K562 (cell line): ENCODE results near the gene MCAM. TPM values are rescaled to one million over a fixed set of nuclear protein-coding genes. Genes with fewer than 3 reads are reported as not detected.

ENCODE experiments used
- ATF7 ChIP-seq: fragments of 450-650 bp; IDR thresholded peaks from 2 replicates; pipeline ENCODE4 v1.7.1; 2014; ENCODE audit warnings: mild to moderate bottlenecking, moderate library complexity
- CBX1 ChIP-seq: sonication (generic); IDR thresholded peaks from 2 replicates; pipeline ENCODE4 v1.6.1; 2016; ENCODE audit warnings: antibody characterized with exemption, low read depth, mild to moderate bottlenecking
- COPS2 ChIP-seq: fragments of 450-650 bp; conservative IDR thresholded peaks from 2 replicates; pipeline ENCODE4 v1.6.1; 2016; ENCODE audit warnings: mild to moderate bottlenecking, moderate library complexity
- FOS ChIP-seq: IDR thresholded peaks from 3 replicates; pipeline ENCODE4 v1.6.1; 2011; ENCODE audit not compliant: insufficient read length; ENCODE audit errors: extremely low read depth
- GABPB2 ChIP-seq: fragments of 250-450 bp; sonication (Bioruptor Pico); conservative IDR thresholded peaks from 2 replicates; pipeline ENCODE4 v1.5.1; 2021; ENCODE audit warnings: mild to moderate bottlenecking
- HEY1 ChIP-seq: fragments of 250-450 bp; sonication (Bioruptor Pico); IDR thresholded peaks from 2 replicates; pipeline ENCODE4 v1.5.0; 2020; ENCODE audit warnings: mild to moderate bottlenecking, moderate library complexity, borderline replicate concordance
- JUNB ChIP-seq: fragments of 450-650 bp; formaldehyde crosslinking; conservative IDR thresholded peaks from 2 replicates; pipeline ENCODE4 v1.4.0; 2020; ENCODE audit warnings: mild to moderate bottlenecking
- JUND ChIP-seq, 2 experiments: IDR thresholded peaks; 2 replicates in 1 of 2; 3 replicates in 1 of 2; pipeline ENCODE4 v1.6.1; 2011; ENCODE audit warnings: borderline replicate concordance in 2 of 2, low read depth in 2 of 2, low read length in 2 of 2, improper control_type of control experiment in 1 of 2, missing biosample characterization in 1 of 2, missing genetic modification characterization in 1 of 2, missing genetic modification reagents in 1 of 2
- KAT7 ChIP-seq: sonication (generic); formaldehyde crosslinking; IDR thresholded peaks from 2 replicates; pipeline ENCODE4 v1.8.0; 2022; ENCODE audit warnings: missing genetic modification reagents, mild to moderate bottlenecking, borderline replicate concordance
- KDM4B ChIP-seq, 2 experiments: fragments of 450-650 bp in 1 of 2; sonication (generic) in 1 of 2; IDR thresholded peaks; 2 replicates each; pipeline ENCODE4 v1.6.1; 2016 to 2017; ENCODE audit warnings: borderline replicate concordance in 2 of 2, antibody characterized with exemption in 1 of 2, low read depth in 1 of 2, mild to moderate bottlenecking in 1 of 2
- MBD2 ChIP-seq: sonication (generic); IDR thresholded peaks from 2 replicates; pipeline ENCODE4 v1.6.1; 2016; ENCODE audit warnings: low read depth, borderline replicate concordance
- NR1H2 ChIP-seq: sonication (generic); formaldehyde crosslinking; IDR thresholded peaks from 2 replicates; pipeline ENCODE4 v1.4.0; 2020; ENCODE audit warnings: mild to moderate bottlenecking, missing genetic modification reagents
- NR2C1 ChIP-seq, 2 experiments: fragments of 450-650 bp; IDR thresholded peaks; 2 replicates each; pipeline ENCODE4 v1.6.1; 2017; ENCODE audit warnings: mild to moderate bottlenecking in 2 of 2, antibody characterized with exemption in 1 of 2, inconsistent platforms in 1 of 2, missing compliant biosample characterization in 1 of 2, missing genetic modification characterization in 1 of 2
- POLR2AphosphoS5 ChIP-seq: IDR thresholded peaks from 2 replicates; pipeline ENCODE4 v1.6.1; 2011; ENCODE audit warnings: mild to moderate bottlenecking, low read depth, low read length, moderate library complexity; ENCODE audit not compliant: control insufficient read depth, insufficient read depth
- RBBP5 ChIP-seq: fragments of 200-600 bp; sonication (generic); IDR thresholded peaks from 2 replicates; pipeline ENCODE4 v1.6.1; 2012; ENCODE audit warnings: borderline replicate concordance, mild to moderate bottlenecking, low read length, control low read depth, inconsistent platforms; ENCODE audit not compliant: insufficient read depth, poor library complexity, severe bottlenecking
- RBM14 ChIP-seq: fragments of 200-400 bp; formaldehyde crosslinking; IDR thresholded peaks from 2 replicates; pipeline ENCODE4 v1.6.1; 2018; ENCODE audit warnings: low read depth, mild to moderate bottlenecking, low read length, moderate library complexity, borderline replicate concordance; ENCODE audit not compliant: insufficient read depth
- RBM22 ChIP-seq: fragments of 200-400 bp; formaldehyde crosslinking; IDR thresholded peaks from 2 replicates; pipeline ENCODE4 v1.6.1; 2018; ENCODE audit warnings: low read length, low read depth; ENCODE audit not compliant: poor library complexity, severe bottlenecking
- RFX7 ChIP-seq: fragments of 250-450 bp; sonication (Bioruptor Pico); IDR thresholded peaks from 2 replicates; pipeline ENCODE4 v1.5.1; 2021; ENCODE audit warnings: mild to moderate bottlenecking
- SMC3 ChIP-seq: conservative IDR thresholded peaks from 2 replicates; pipeline ENCODE4 v1.6.1; 2011; ENCODE audit warnings: low read depth, low read length, improper control_type of control experiment; ENCODE audit not compliant: insufficient read depth
- SP2 ChIP-seq: IDR thresholded peaks from 2 replicates; pipeline ENCODE4 v1.6.1; 2011; ENCODE audit warnings: mild to moderate bottlenecking, low read depth, low read length, moderate library complexity; ENCODE audit not compliant: poor library complexity, severe bottlenecking; ENCODE audit errors: extremely low read depth
- TAF7 ChIP-seq: fragments of 450-650 bp; IDR thresholded peaks from 2 replicates; pipeline ENCODE4 v1.6.1; 2016; ENCODE audit warnings: missing genetic modification characterization, missing compliant biosample characterization
- ZNF175 ChIP-seq: fragments of 200-800 bp; sonication (Bioruptor generic); IDR thresholded peaks from 2 replicates; pipeline ENCODE4 v1.6.1; 2016; ENCODE audit warnings: low read depth, mild to moderate bottlenecking, missing genetic modification characterization, missing compliant biosample characterization
- ZNF766 ChIP-seq: fragments of 200-800 bp; sonication (Bioruptor generic); conservative IDR thresholded peaks from 2 replicates; pipeline ENCODE4 v1.6.1; 2016; ENCODE audit warnings: missing genetic modification characterization, missing compliant biosample characterization
- polyA plus RNA-seq, 8 experiments: library from polyadenylated mRNA; depleted of rRNA in 4 of 8; stranded (reverse) in 5 of 8; unstranded in 3 of 8; fragments of >200 nt; fragmentation: Nextera tagmentation in 2 of 8; fragmentation: Illumina TruSeq in 1 of 8; extraction: Ambion mirVana in 2 of 8; extraction: Trizol in 1 of 8; gene quantifications; 2 replicates each; pipeline versions ENCODE4 v1.2.1 to v1.2.3, GENCODE V29; 2011 to 2014; ENCODE audit warnings: inconsistent platforms in 1 of 8, missing spikeins in 1 of 8
- total RNA-seq, 7 experiments: library from RNA; depleted of rRNA in 6 of 7; stranded (reverse); fragments of >200 nt in 6 of 7; fragmentation: Illumina TruSeq in 2 of 7; extraction: Trizol in 2 of 7; gene quantifications; 2 replicates each; pipeline versions ENCODE4 v1.2.1 to v1.2.3, GENCODE V29; 2011 to 2021; ENCODE audit warnings: low replicate concordance in 1 of 7
- TF ChIP-seq, protein P1 (sequence below): IDR thresholded peaks from 2 replicates; pipeline ENCODE4 v1.6.1; 2014; ENCODE audit warnings: antibody characterized with exemption

MCAM gene
- total and polyA plus RNA-seq, 9 of the 15 experiments (the other 6 are each of a cell fraction or from before 2014, with no cell fraction given), result 14.7 to 118 (median 53.6) TPM

DNA sequence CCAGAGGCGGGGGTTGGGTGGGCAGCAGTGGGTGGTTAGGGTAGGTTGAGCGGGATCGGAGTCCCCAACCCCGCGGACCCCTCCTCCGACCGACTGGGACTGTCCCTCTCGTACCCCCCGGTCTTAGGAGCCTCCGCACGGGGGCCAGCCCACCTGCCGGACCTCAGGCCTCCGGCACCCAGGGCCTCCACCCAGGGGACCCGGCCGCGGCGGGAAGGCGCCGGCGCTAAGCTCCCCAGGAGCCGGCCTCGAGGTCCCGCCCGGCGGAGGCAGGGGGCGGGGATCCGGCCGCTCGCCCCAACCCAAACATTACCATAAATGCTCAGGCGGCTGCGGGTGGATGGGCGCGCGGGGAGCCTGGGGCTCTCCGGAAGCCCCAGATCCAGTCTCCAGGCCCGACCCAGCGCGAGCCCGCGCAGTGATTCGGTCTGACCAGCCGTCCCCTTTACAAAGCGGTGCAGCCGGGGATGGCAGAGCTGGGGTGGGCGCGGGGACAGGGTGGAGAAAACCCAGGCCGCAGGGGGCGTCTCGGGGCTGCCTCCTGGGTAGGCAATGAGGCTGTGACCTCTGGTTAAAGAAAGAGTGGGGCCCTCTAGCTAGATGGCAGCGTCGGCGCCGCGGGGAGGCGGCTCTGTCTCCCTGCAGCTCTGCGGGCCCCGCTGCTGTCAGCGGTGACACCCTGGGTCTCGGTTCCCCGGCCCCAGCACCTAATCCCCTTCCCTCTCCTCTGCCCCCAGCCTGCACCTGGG lies 4.0 kb upstream of the MCAM start (continued):
- no peak for TF ChIP-seq NR2C1 (IDR thresholded peaks at IDR 0.05)
- TF ChIP-seq NR2C1 (tag; IDR thresholded peaks at IDR 0.05), result 0 out of 2 replicates have a peak, but pooled peaks have one; percentile 10
- no peak; the same call in 1 of the 2 replicates for TF ChIP-seq KAT7 (CRISPR knock-in tag)
- TF ChIP-seq SMC3, result no peak
- TF ChIP-seq CBX1, result peak; percentile 73; the same call in 1 of the 2 replicates
- no peak for TF ChIP-seq RFX7 (CRISPR knock-in tag)
- no peak for TF ChIP-seq GABPB2 (CRISPR knock-in tag)
- peak; percentile 42; the same call in 1 of the 2 replicates for TF ChIP-seq POLR2AphosphoS5
- TF ChIP-seq NR1H2, result 0 out of 2 replicates have a peak, but pooled peaks have one; percentile 42
- no peak for TF ChIP-seq HEY1 (CRISPR knock-in tag)
- TF ChIP-seq ATF7, result 0 out of 2 replicates have a peak, but pooled peaks have one; percentile 30
- no peak for TF ChIP-seq JUNB (CRISPR knock-in tag)
- no peak for TF ChIP-seq FOS
- TF ChIP-seq RBM22, result no peak
- peak; percentile 44; the same call in 1 of the 2 replicates for TF ChIP-seq TAF7 (tag)
- TF ChIP-seq MBD2, result peak; percentile 47; the same call in 1 of the 2 replicates
- peak; percentile 20; the same call in 1 of the 2 replicates for TF ChIP-seq JUND (IDR thresholded peaks at IDR 0.05; ENCODE audit: borderline replicate concordance, low read depth, low read length)
- TF ChIP-seq JUND (tag; IDR thresholded peaks at IDR 0.05; ENCODE audit: borderline replicate concordance, low read depth, low read length), result no peak
- TF ChIP-seq KDM4B (IDR thresholded peaks at IDR 0.05; ENCODE audit: borderline replicate concordance in 2 of 2, low read depth in 1 of 2), result no peak
- no peak for TF ChIP-seq ZNF175 (CRISPR knock-in tag)
- peak; percentile 27; the same call in 1 of the 2 replicates for TF ChIP-seq ZNF766
- no peak for TF ChIP-seq COPS2
- TF ChIP-seq RBM14, result 0 out of 2 replicates have a peak, but pooled peaks have one; percentile 49
- no peak for TF ChIP-seq SP2
- TF ChIP-seq, protein P1, sequence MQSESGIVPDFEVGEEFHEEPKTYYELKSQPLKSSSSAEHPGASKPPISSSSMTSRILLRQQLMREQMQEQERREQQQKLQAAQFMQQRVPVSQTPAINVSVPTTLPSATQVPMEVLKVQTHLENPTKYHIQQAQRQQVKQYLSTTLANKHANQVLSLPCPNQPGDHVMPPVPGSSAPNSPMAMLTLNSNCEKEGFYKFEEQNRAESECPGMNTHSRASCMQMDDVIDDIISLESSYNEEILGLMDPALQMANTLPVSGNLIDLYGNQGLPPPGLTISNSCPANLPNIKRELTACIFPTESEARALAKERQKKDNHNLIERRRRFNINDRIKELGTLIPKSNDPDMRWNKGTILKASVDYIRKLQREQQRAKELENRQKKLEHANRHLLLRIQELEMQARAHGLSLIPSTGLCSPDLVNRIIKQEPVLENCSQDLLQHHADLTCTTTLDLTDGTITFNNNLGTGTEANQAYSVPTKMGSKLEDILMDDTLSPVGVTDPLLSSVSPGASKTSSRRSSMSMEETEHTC, result no peak
- peak; percentile 38 for TF ChIP-seq RBBP5
